ENCODE measurements around the gene PLA2G7.

The PLA2G7 gene

GRCh38 chr6:46688966-46689335 is 46.2 kb downstream of the PLA2G7 start:
- Histone ChIP-seq H3K27ac (ENCODE audit: low read depth, low read length) (no peak overlapping the region), H2AFZ (ENCODE audit: low read length, unreplicated experiment) (no peak overlapping the region), H3K36me3 (ENCODE audit: insufficient read depth, low read length) (no peaks in the 10 kb centered on the region), H3K79me2 (ENCODE audit: control insufficient read depth, insufficient read depth, low read length, unreplicated experiment) (no peaks in the 10 kb centered on the region), H3K27me3 (ENCODE audit: insufficient read depth, low read length) (no peaks in the 10 kb centered on the region), H3K4me1 (ENCODE audit: control insufficient read depth, insufficient read depth, low read length, unreplicated experiment) (peaks cover 31% of the 10 kb centered on the region), H3K4me3 (ENCODE audit: low read depth, low read length) (no peak overlapping the region)

- H2AFZ ChIP-seq (ENCODE audit: low read length, unreplicated experiment), result no peak overlapping the region
- H3K4me1 ChIP-seq (ENCODE audit: control insufficient read depth, insufficient read depth, low read length, unreplicated experiment), result peaks cover 31% of the 10 kb centered on the region
- H3K27ac ChIP-seq (ENCODE audit: low read depth, low read length), result no peak overlapping the region
- H3K79me2 ChIP-seq (ENCODE audit: control insufficient read depth, insufficient read depth, low read length, unreplicated experiment), result no peaks in the 10 kb centered on the region
- no peaks in the 10 kb centered on the region for H3K27me3 ChIP-seq (ENCODE audit: insufficient read depth, low read length)
- no peaks in the 10 kb centered on the region for H3K36me3 ChIP-seq (ENCODE audit: insufficient read depth, low read length)
- no peak overlapping the region for H3K4me3 ChIP-seq (ENCODE audit: low read depth, low read length)
Measured at GRCh38 chr6:46688117-46688965, 46.8 kb downstream of the PLA2G7 start.

- Histone ChIP-seq H3K4me3 (ENCODE audit: low read depth, low read length) (no peak within 1 kb of the TSS), H3K27ac (ENCODE audit: low read depth, low read length) (no peak within 1 kb of the TSS), H2AFZ (ENCODE audit: low read length, unreplicated experiment) (no peak within 1 kb of the TSS), H3K79me2 (ENCODE audit: control insufficient read depth, insufficient read depth, low read length, unreplicated experiment) (no peaks in the 10 kb centered on the region), H3K27me3 (ENCODE audit: insufficient read depth, low read length) (no peaks in the 10 kb centered on the region), H3K36me3 (ENCODE audit: insufficient read depth, low read length) (no peaks in the 10 kb centered on the region), H3K4me1 (ENCODE audit: control insufficient read depth, insufficient read depth, low read length, unreplicated experiment) (peaks cover 31% of the 10 kb centered on the region)
Measured at GRCh38 chr6:46687619-46688097, 47.5 kb downstream of the PLA2G7 start, which contains the start of gene TDRD6. TDRD6 (plus strand) TSS chr6:46687885; CDS start chr6:46688129, 244 bp downstream.

- H3K36me3 ChIP-seq (ENCODE audit: insufficient read depth, low read length), result no peaks in the 10 kb centered on the region
- no peak overlapping the region for H3K4me3 ChIP-seq (ENCODE audit: low read depth, low read length)
- H3K27me3 ChIP-seq (ENCODE audit: insufficient read depth, low read length), result no peaks in the 10 kb centered on the region
- no peaks in the 10 kb centered on the region for H3K79me2 ChIP-seq (ENCODE audit: control insufficient read depth, insufficient read depth, low read length, unreplicated experiment)
- peaks cover 6% of the 10 kb centered on the region for H3K4me1 ChIP-seq (ENCODE audit: control insufficient read depth, insufficient read depth, low read length, unreplicated experiment)
- H3K27ac ChIP-seq (ENCODE audit: low read depth, low read length), result no peak overlapping the region; the same call in 1 of the 2 replicates
- H2AFZ ChIP-seq (ENCODE audit: low read length, unreplicated experiment), result no peak overlapping the region
Measured at GRCh38 chr6:46684771-46685170, 50.4 kb downstream of the PLA2G7 start.

- Histone ChIP-seq H3K27me3 (ENCODE audit: insufficient read depth, low read length) (no peaks in the 10 kb centered on the region), H3K79me2 (ENCODE audit: control insufficient read depth, insufficient read depth, low read length, unreplicated experiment) (no peaks in the 10 kb centered on the region), H2AFZ (ENCODE audit: low read length, unreplicated experiment) (no peak overlapping the region), H3K36me3 (ENCODE audit: insufficient read depth, low read length) (no peaks in the 10 kb centered on the region), H3K27ac (ENCODE audit: low read depth, low read length) (no peak overlapping the region), H3K4me1 (ENCODE audit: control insufficient read depth, insufficient read depth, low read length, unreplicated experiment) (no peaks in the 10 kb centered on the region), H3K4me3 (ENCODE audit: low read depth, low read length) (no peak overlapping the region)
Measured at GRCh38 chr6:46677314-46677654, 57.9 kb downstream of the PLA2G7 start.

- H2AFZ ChIP-seq (ENCODE audit: low read length, unreplicated experiment), result no peak overlapping the region
- H3K27ac ChIP-seq (ENCODE audit: low read depth, low read length), result no peak overlapping the region
- no peaks in the 10 kb centered on the region for H3K4me1 ChIP-seq (ENCODE audit: control insufficient read depth, insufficient read depth, low read length, unreplicated experiment)
- H3K4me3 ChIP-seq (ENCODE audit: low read depth, low read length), result no peak overlapping the region
- H3K27me3 ChIP-seq (ENCODE audit: insufficient read depth, low read length), result no peaks in the 10 kb centered on the region
- H3K36me3 ChIP-seq (ENCODE audit: insufficient read depth, low read length), result no peaks in the 10 kb centered on the region
- H3K79me2 ChIP-seq (ENCODE audit: control insufficient read depth, insufficient read depth, low read length, unreplicated experiment), result no peaks in the 10 kb centered on the region
Measured at GRCh38 chr6:46676604-46677313, 58.4 kb downstream of the PLA2G7 start.

- H3K4me3 ChIP-seq (ENCODE audit: low read depth, low read length), result no peak overlapping the region
- H3K4me1 ChIP-seq (ENCODE audit: control insufficient read depth, insufficient read depth, low read length, unreplicated experiment), result no peaks in the 10 kb centered on the region
- no peaks in the 10 kb centered on the region for H3K79me2 ChIP-seq (ENCODE audit: control insufficient read depth, insufficient read depth, low read length, unreplicated experiment)
- no peak overlapping the region for H3K27ac ChIP-seq (ENCODE audit: low read depth, low read length)
- no peaks in the 10 kb centered on the region for H3K36me3 ChIP-seq (ENCODE audit: insufficient read depth, low read length)
- no peak overlapping the region for H2AFZ ChIP-seq (ENCODE audit: low read length, unreplicated experiment)
- no peaks in the 10 kb centered on the region for H3K27me3 ChIP-seq (ENCODE audit: insufficient read depth, low read length)
Measured at GRCh38 chr6:46674410-46674809, 60.8 kb downstream of the PLA2G7 start.

GRCh38 chr6:46667377-46667776 is 67.8 kb downstream of the PLA2G7 start:
- Histone ChIP-seq H3K27ac (ENCODE audit: low read depth, low read length) (no peak overlapping the region), H3K27me3 (ENCODE audit: insufficient read depth, low read length) (no peaks in the 10 kb centered on the region), H3K79me2 (ENCODE audit: control insufficient read depth, insufficient read depth, low read length, unreplicated experiment) (no peaks in the 10 kb centered on the region), H3K4me3 (ENCODE audit: low read depth, low read length) (no peak overlapping the region), H3K36me3 (ENCODE audit: insufficient read depth, low read length) (no peaks in the 10 kb centered on the region), H3K4me1 (ENCODE audit: control insufficient read depth, insufficient read depth, low read length, unreplicated experiment) (no peaks in the 10 kb centered on the region), H2AFZ (ENCODE audit: low read length, unreplicated experiment) (no peak overlapping the region)

GRCh38 chr6:46661483-46661882 is 73.7 kb downstream of the PLA2G7 start:
- H3K27ac ChIP-seq (ENCODE audit: low read depth, low read length), result no peak overlapping the region
- no peaks in the 10 kb centered on the region for H3K4me1 ChIP-seq (ENCODE audit: control insufficient read depth, insufficient read depth, low read length, unreplicated experiment)
- H3K27me3 ChIP-seq (ENCODE audit: insufficient read depth, low read length), result no peaks in the 10 kb centered on the region
- H2AFZ ChIP-seq (ENCODE audit: low read length, unreplicated experiment), result no peak overlapping the region
- no peaks in the 10 kb centered on the region for H3K79me2 ChIP-seq (ENCODE audit: control insufficient read depth, insufficient read depth, low read length, unreplicated experiment)
- no peak overlapping the region for H3K4me3 ChIP-seq (ENCODE audit: low read depth, low read length)
- H3K36me3 ChIP-seq (ENCODE audit: insufficient read depth, low read length), result no peaks in the 10 kb centered on the region

- no peak overlapping the region for H3K27ac ChIP-seq (ENCODE audit: low read depth, low read length)
- H3K27me3 ChIP-seq (ENCODE audit: insufficient read depth, low read length), result no peaks in the 10 kb centered on the region
- no peak overlapping the region for H2AFZ ChIP-seq (ENCODE audit: low read length, unreplicated experiment)
- H3K79me2 ChIP-seq (ENCODE audit: control insufficient read depth, insufficient read depth, low read length, unreplicated experiment), result no peaks in the 10 kb centered on the region
- H3K36me3 ChIP-seq (ENCODE audit: insufficient read depth, low read length), result no peaks in the 10 kb centered on the region
- H3K4me3 ChIP-seq (ENCODE audit: low read depth, low read length), result no peak overlapping the region
- H3K4me1 ChIP-seq (ENCODE audit: control insufficient read depth, insufficient read depth, low read length, unreplicated experiment), result peaks cover 7% of the 10 kb centered on the region
Measured at GRCh38 chr6:46657642-46658041, 77.5 kb downstream of the PLA2G7 start.

- Histone ChIP-seq H2AFZ (ENCODE audit: low read length, unreplicated experiment) (no peak overlapping the region), H3K36me3 (ENCODE audit: insufficient read depth, low read length) (no peaks in the 10 kb centered on the region), H3K4me3 (ENCODE audit: low read depth, low read length) (no peak overlapping the region), H3K27me3 (ENCODE audit: insufficient read depth, low read length) (no peaks in the 10 kb centered on the region), H3K27ac (ENCODE audit: low read depth, low read length) (no peak overlapping the region), H3K79me2 (ENCODE audit: control insufficient read depth, insufficient read depth, low read length, unreplicated experiment) (no peaks in the 10 kb centered on the region), H3K4me1 (ENCODE audit: control insufficient read depth, insufficient read depth, low read length, unreplicated experiment) (peaks cover 7% of the 10 kb centered on the region)
Measured at GRCh38 chr6:46655803-46656202, 79.4 kb downstream of the PLA2G7 start.

All from ACC112 (cell line).